ENCODE results near the gene COMT. TPM values are rescaled to one million over a fixed set of nuclear protein-coding genes. Genes with fewer than 3 reads are reported as not detected.
A peak's percentile ranks its signal among the peaks of the same experiment; 100 is the strongest.

COMT gene
- total and polyA plus RNA-seq, 4 donors, result 96.7 to 176 (median 106) TPM

GRCh38 chr22:19997561-19998231 lies 56.1 kb downstream of the COMT start:
- DNase-seq (peak; percentile 28 to 42), ATAC-seq (ENCODE audit: low FRiP score) (no peak)
- H3K9me3 ChIP-seq (ENCODE audit: control insufficient read depth, low read length), result no peaks in the 10 kb centered on the region
- H3K36me3 ChIP-seq (ENCODE audit: control insufficient read depth in 1 of 2, insufficient read depth in 2 of 2, low read length in 1 of 2), result no peaks in the 10 kb centered on the region
- intact Hi-C loops (cut with DNase I), result no loop called here
- no peak overlapping the region for H3K27ac ChIP-seq (ENCODE audit: low read depth in 1 of 2, low read length in 2 of 2)
- H3K27me3 ChIP-seq (ENCODE audit: control insufficient read depth in 1 of 2, insufficient read depth in 2 of 2, low read length in 1 of 2), result no peaks in the 10 kb centered on the region
- WGBS, 2 donors, result 91 to 94% methylated on average over 19 of the region's 19 CpGs
- no peaks in the 10 kb centered on the region for H3K4me1 ChIP-seq (ENCODE audit: control insufficient read depth in 1 of 2, insufficient read depth in 2 of 2, low read length in 2 of 2)
- H3K4me3 ChIP-seq (ENCODE audit: low read length in 2 of 2), result no peak overlapping the region

GRCh38 chr22:19998232-19998951 lies 56.8 kb downstream of the COMT start:
- Histone ChIP-seq H3K27me3 (ENCODE audit: control insufficient read depth in 1 of 2, insufficient read depth in 2 of 2, low read length in 1 of 2) (no peaks in the 10 kb centered on the region), H3K27ac (ENCODE audit: low read depth in 1 of 2, low read length in 2 of 2) (no peak overlapping the region), H3K4me3 (ENCODE audit: low read length in 2 of 2) (no peak overlapping the region), H3K36me3 (ENCODE audit: control insufficient read depth in 1 of 2, insufficient read depth in 2 of 2, low read length in 1 of 2) (no peaks in the 10 kb centered on the region), H3K9me3 (ENCODE audit: control insufficient read depth, low read length) (no peaks in the 10 kb centered on the region), H3K4me1 (ENCODE audit: control insufficient read depth in 1 of 2, insufficient read depth in 2 of 2, low read length in 2 of 2) (no peaks in the 10 kb centered on the region)
- 55 to 59% methylated on average over 16 of the region's 16 CpGs for WGBS, 2 donors
- ATAC-seq (ENCODE audit: low FRiP score), result no peak
- intact Hi-C loops (cut with DNase I), result no loop called here
- peak; percentile 44 to 69 for DNase-seq

GRCh38 chr22:19998991-19999820 lies 57.6 kb downstream of the COMT start:
- intact Hi-C loops (cut with DNase I), result no loop called here
- DNase-seq (peak; percentile 56 to 70), ATAC-seq (ENCODE audit: low FRiP score) (no peak)
- Histone ChIP-seq H3K4me3 (ENCODE audit: low read length in 2 of 2) (no peak overlapping the region), H3K36me3 (ENCODE audit: control insufficient read depth in 1 of 2, insufficient read depth in 2 of 2, low read length in 1 of 2) (no peaks in the 10 kb centered on the region), H3K27ac (ENCODE audit: low read depth in 1 of 2, low read length in 2 of 2) (no peak overlapping the region), H3K27me3 (ENCODE audit: control insufficient read depth in 1 of 2, insufficient read depth in 2 of 2, low read length in 1 of 2) (no peaks in the 10 kb centered on the region), H3K4me1 (ENCODE audit: control insufficient read depth in 1 of 2, insufficient read depth in 2 of 2, low read length in 2 of 2) (no peaks in the 10 kb centered on the region), H3K9me3 (ENCODE audit: control insufficient read depth, low read length) (no peaks in the 10 kb centered on the region)
- 46 to 61% methylated on average over 8 of the region's 8 CpGs for WGBS, 2 donors

GRCh38 chr22:20000246-20001081 lies 58.9 kb downstream of the COMT start:
- WGBS, 2 donors, result 48 to 57% methylated on average over 14 of the region's 14 CpGs
- H3K36me3 ChIP-seq (ENCODE audit: control insufficient read depth in 1 of 2, insufficient read depth in 2 of 2, low read length in 1 of 2), result no peaks in the 10 kb centered on the region
- no peak overlapping the region for H3K4me3 ChIP-seq (ENCODE audit: low read length in 2 of 2)
- H3K9me3 ChIP-seq (ENCODE audit: control insufficient read depth, low read length), result no peaks in the 10 kb centered on the region
- DNase-seq, result peak; percentile 62 to 75
- H3K4me1 ChIP-seq (ENCODE audit: control insufficient read depth in 1 of 2, insufficient read depth in 2 of 2, low read length in 2 of 2), result no peaks in the 10 kb centered on the region
- ATAC-seq (ENCODE audit: low FRiP score), result no peak
- no peak overlapping the region for H3K27ac ChIP-seq (ENCODE audit: low read depth in 1 of 2, low read length in 2 of 2)
- intact Hi-C loops (cut with DNase I), result no loop called here
- no peaks in the 10 kb centered on the region for H3K27me3 ChIP-seq (ENCODE audit: control insufficient read depth in 1 of 2, insufficient read depth in 2 of 2, low read length in 1 of 2)

GRCh38 chr22:20001082-20001638 lies 59.6 kb downstream of the COMT start:
- intact Hi-C loops (cut with DNase I), result no loop called here
- Histone ChIP-seq H3K4me3 (ENCODE audit: low read length in 2 of 2) (no peak overlapping the region), H3K9me3 (ENCODE audit: control insufficient read depth, low read length) (no peaks in the 10 kb centered on the region), H3K27ac (ENCODE audit: low read depth in 1 of 2, low read length in 2 of 2) (no peak overlapping the region), H3K36me3 (ENCODE audit: control insufficient read depth in 1 of 2, insufficient read depth in 2 of 2, low read length in 1 of 2) (no peaks in the 10 kb centered on the region), H3K4me1 (ENCODE audit: control insufficient read depth in 1 of 2, insufficient read depth in 2 of 2, low read length in 2 of 2) (no peaks in the 10 kb centered on the region), H3K27me3 (ENCODE audit: control insufficient read depth in 1 of 2, insufficient read depth in 2 of 2, low read length in 1 of 2) (no peaks in the 10 kb centered on the region)
- DNase-seq, result peak; percentile 29 to 66
- 90 to 92% methylated on average over 11 of the region's 11 CpGs for WGBS, 2 donors
- ATAC-seq (ENCODE audit: low FRiP score), result no peak

- 92 to 94% methylated on average over 9 of the region's 9 CpGs for WGBS, 2 donors
- no peaks in the 10 kb centered on the region for H3K36me3 ChIP-seq (ENCODE audit: control insufficient read depth in 1 of 2, insufficient read depth in 2 of 2, low read length in 1 of 2)
- ATAC-seq (ENCODE audit: low FRiP score) (no peak), DNase-seq (peak; percentile 4 to 34)
- no peak overlapping the region for H3K4me3 ChIP-seq (ENCODE audit: low read length in 2 of 2)
- H3K27ac ChIP-seq (ENCODE audit: low read depth in 1 of 2, low read length in 2 of 2), result no peak overlapping the region
- H3K27me3 ChIP-seq (ENCODE audit: control insufficient read depth in 1 of 2, insufficient read depth in 2 of 2, low read length in 1 of 2), result no peaks in the 10 kb centered on the region
- intact Hi-C loops (cut with DNase I), result no loop called here
- no peaks in the 10 kb centered on the region for H3K4me1 ChIP-seq (ENCODE audit: control insufficient read depth in 1 of 2, insufficient read depth in 2 of 2, low read length in 2 of 2)
- no peaks in the 10 kb centered on the region for H3K9me3 ChIP-seq (ENCODE audit: control insufficient read depth, low read length)
These were observed 60.6 kb downstream of the COMT start for GRCh38 chr22:20002128-20002527.

GRCh38 chr22:20002636-20003035 lies 61.1 kb downstream of the COMT start:
- ATAC-seq (ENCODE audit: low FRiP score), result no peak
- WGBS, 2 donors, result 90 to 94% methylated on average over 2 of the region's 2 CpGs

GRCh38 chr22:20003304-20003703 lies 61.7 kb downstream of the COMT start:
- no peaks in the 10 kb centered on the region for H3K9me3 ChIP-seq (ENCODE audit: control insufficient read depth, low read length)
- H3K36me3 ChIP-seq (ENCODE audit: control insufficient read depth in 1 of 2, insufficient read depth in 2 of 2, low read length in 1 of 2), result no peaks in the 10 kb centered on the region
- no peaks in the 10 kb centered on the region for H3K27me3 ChIP-seq (ENCODE audit: control insufficient read depth in 1 of 2, insufficient read depth in 2 of 2, low read length in 1 of 2)
- intact Hi-C loops (cut with DNase I), result no loop called here
- H3K4me3 ChIP-seq (ENCODE audit: low read length in 2 of 2), result no peak overlapping the region
- H3K27ac ChIP-seq (ENCODE audit: low read depth in 1 of 2, low read length in 2 of 2), result no peak overlapping the region
- ATAC-seq (ENCODE audit: low FRiP score) (no peak), DNase-seq (no peak)
- 99 to 100% methylated on average over 1 of the region's 1 CpG for WGBS, 2 donors
- H3K4me1 ChIP-seq (ENCODE audit: control insufficient read depth in 1 of 2, insufficient read depth in 2 of 2, low read length in 2 of 2), result no peaks in the 10 kb centered on the region

More at GRCh38 chr22:20002636-20003035, 61.1 kb downstream of the COMT start:
- no peaks in the 10 kb centered on the region for H3K9me3 ChIP-seq (ENCODE audit: control insufficient read depth, low read length)
- DNase-seq, result peak in 1 of 2 donors; percentile 47
- no peak overlapping the region for H3K4me3 ChIP-seq (ENCODE audit: low read length in 2 of 2)
- H3K36me3 ChIP-seq (ENCODE audit: control insufficient read depth in 1 of 2, insufficient read depth in 2 of 2, low read length in 1 of 2), result no peaks in the 10 kb centered on the region
- intact Hi-C loops (cut with DNase I), result no loop called here
- no peaks in the 10 kb centered on the region for H3K4me1 ChIP-seq (ENCODE audit: control insufficient read depth in 1 of 2, insufficient read depth in 2 of 2, low read length in 2 of 2)
- H3K27ac ChIP-seq (ENCODE audit: low read depth in 1 of 2, low read length in 2 of 2), result no peak overlapping the region
- no peaks in the 10 kb centered on the region for H3K27me3 ChIP-seq (ENCODE audit: control insufficient read depth in 1 of 2, insufficient read depth in 2 of 2, low read length in 1 of 2)

Data from aorta (tissue), 5 donors.